Naive thymus-derived CD4-positive, alpha-beta T cell (primary cell): ENCODE results near the gene CFAP73. TPM values are rescaled to one million over a fixed set of nuclear protein-coding genes. Genes with fewer than 3 reads are reported as not detected.
A peak's percentile ranks its signal among the peaks of the same experiment; 100 is the strongest.

Experiments
- ATAC-seq: fragments of 150-1000 bp; cut with Tn5 transposase; 2 replicates; pipeline ENCODE4 v1.10.0; 2021; ENCODE audit warnings: mild to moderate bottlenecking, moderate library complexity
- CTCF ChIA-PET: fragments of 350-600 bp; sonication (Branson Sonifier 250); formaldehyde crosslinking; loops from one replicate; lab custom pipeline; 2021; ENCODE audit warnings: antibody characterized with exemption; lab: Charles Lee
- POLR2A ChIA-PET: fragments of 350-600 bp; sonication (Branson Sonifier 250); formaldehyde crosslinking; loops from one replicate; lab custom pipeline; 2021; ENCODE audit warnings: antibody characterized with exemption, inconsistent platforms; lab: Charles Lee
- DNase-seq, 9 donors: peaks; one replicate each; pipeline versions ENCODE4 v3.0.0 to v3.0.0-alpha.2; 2020 to 2022; ENCODE audit warnings: mixed read lengths in 1 of 9
- H3K27ac ChIP-seq: one replicate; pipeline ENCODE4 v1.7.0; 2013; ENCODE audit warnings: mild to moderate bottlenecking, low read depth, low read length, moderate library complexity
- H3K27me3 ChIP-seq, 2 donors: one replicate each; pipeline ENCODE4 v1.7.0; 2013; ENCODE audit warnings: low read length in 2 of 2, mild to moderate bottlenecking in 2 of 2, moderate library complexity in 2 of 2; ENCODE audit not compliant: control insufficient read depth in 2 of 2, insufficient read depth in 2 of 2
- H3K36me3 ChIP-seq, 3 experiments: 1 replicate in 2 of 3; 2 replicates in 1 of 3; pipeline ENCODE4 v1.7.0; 2013; ENCODE audit warnings: low read length in 3 of 3, mild to moderate bottlenecking in 3 of 3, moderate library complexity in 1 of 3; ENCODE audit not compliant: insufficient read depth in 3 of 3, control insufficient read depth in 2 of 3
- H3K4me1 ChIP-seq, 2 donors: one replicate each; pipeline ENCODE4 v1.7.0; 2013; ENCODE audit warnings: low read length in 2 of 2, mild to moderate bottlenecking in 2 of 2, moderate library complexity in 1 of 2; ENCODE audit not compliant: control insufficient read depth in 2 of 2, insufficient read depth in 2 of 2
- H3K4me3 ChIP-seq: 2 replicates; pipeline ENCODE4 v1.7.0; 2013; ENCODE audit warnings: mild to moderate bottlenecking, low read length
- H3K9me3 ChIP-seq, 3 experiments: 1 replicate in 2 of 3; 2 replicates in 1 of 3; pipeline ENCODE4 v1.7.0; 2013; ENCODE audit warnings: low read length in 3 of 3; ENCODE audit not compliant: control insufficient read depth in 2 of 3
- H3K27ac Mint-ChIP-seq, 9 donors: one replicate each; pipeline ENCODE4 v1.8.0; 2020 to 2022; ENCODE audit warnings: mixed read lengths in 9 of 9, mild to moderate bottlenecking in 8 of 9, moderate library complexity in 5 of 9, inconsistent platforms in 2 of 9
- H3K27me3 Mint-ChIP-seq, 5 donors: one replicate each; pipeline ENCODE4 v1.8.0; 2021 to 2022; ENCODE audit warnings: mixed read lengths in 5 of 5, mild to moderate bottlenecking in 1 of 5
- H3K36me3 Mint-ChIP-seq, 5 donors: one replicate each; pipeline ENCODE4 v1.8.0; 2020 to 2022; ENCODE audit warnings: mixed read lengths in 5 of 5, mild to moderate bottlenecking in 3 of 5, inconsistent platforms in 1 of 5
- H3K4me1 Mint-ChIP-seq, 7 donors: one replicate each; pipeline ENCODE4 v1.8.0; 2020 to 2022; ENCODE audit warnings: mixed read lengths in 7 of 7, mild to moderate bottlenecking in 3 of 7, inconsistent platforms in 1 of 7
- H3K4me3 Mint-ChIP-seq, 10 donors: one replicate each; pipeline ENCODE4 v1.8.0; 2020 to 2022; ENCODE audit warnings: mild to moderate bottlenecking in 10 of 10, mixed read lengths in 10 of 10, moderate library complexity in 6 of 10, inconsistent platforms in 2 of 10
- H3K9me3 Mint-ChIP-seq, 11 donors: one replicate each; pipeline ENCODE4 v1.8.0; 2020 to 2022; ENCODE audit warnings: mixed read lengths in 11 of 11, mild to moderate bottlenecking in 4 of 11, inconsistent platforms in 1 of 11, moderate library complexity in 1 of 11
- intact Hi-C, 2 donors: fragments of 100-400 bp; cut with micrococcal nuclease; formaldehyde crosslinking; loops; one replicate each; pipeline ENCODE4 v1.15.1; 2023
- polyA plus RNA-seq, 2 donors: library from polyadenylated mRNA; unstranded; fragments of 300-500 nt; fragmentation: Illumina TruSeq; gene quantifications; one replicate each; pipeline ENCODE4 v1.2.3, GENCODE V29; 2021
- total RNA-seq, 6 experiments: library from RNA in 5 of 6; stranded (reverse) in 5 of 6; gene quantifications; 1 replicate in 5 of 6; 2 replicates in 1 of 6; pipeline ENCODE4 v1.2.3 and lab custom pipeline; 2021 to 2026

The CFAP73 gene
- total and polyA plus RNA-seq, 7 experiments from 2014 or later, result 0.29 to 0.88 (median 0.48) TPM; not detected in 4

DNA sequence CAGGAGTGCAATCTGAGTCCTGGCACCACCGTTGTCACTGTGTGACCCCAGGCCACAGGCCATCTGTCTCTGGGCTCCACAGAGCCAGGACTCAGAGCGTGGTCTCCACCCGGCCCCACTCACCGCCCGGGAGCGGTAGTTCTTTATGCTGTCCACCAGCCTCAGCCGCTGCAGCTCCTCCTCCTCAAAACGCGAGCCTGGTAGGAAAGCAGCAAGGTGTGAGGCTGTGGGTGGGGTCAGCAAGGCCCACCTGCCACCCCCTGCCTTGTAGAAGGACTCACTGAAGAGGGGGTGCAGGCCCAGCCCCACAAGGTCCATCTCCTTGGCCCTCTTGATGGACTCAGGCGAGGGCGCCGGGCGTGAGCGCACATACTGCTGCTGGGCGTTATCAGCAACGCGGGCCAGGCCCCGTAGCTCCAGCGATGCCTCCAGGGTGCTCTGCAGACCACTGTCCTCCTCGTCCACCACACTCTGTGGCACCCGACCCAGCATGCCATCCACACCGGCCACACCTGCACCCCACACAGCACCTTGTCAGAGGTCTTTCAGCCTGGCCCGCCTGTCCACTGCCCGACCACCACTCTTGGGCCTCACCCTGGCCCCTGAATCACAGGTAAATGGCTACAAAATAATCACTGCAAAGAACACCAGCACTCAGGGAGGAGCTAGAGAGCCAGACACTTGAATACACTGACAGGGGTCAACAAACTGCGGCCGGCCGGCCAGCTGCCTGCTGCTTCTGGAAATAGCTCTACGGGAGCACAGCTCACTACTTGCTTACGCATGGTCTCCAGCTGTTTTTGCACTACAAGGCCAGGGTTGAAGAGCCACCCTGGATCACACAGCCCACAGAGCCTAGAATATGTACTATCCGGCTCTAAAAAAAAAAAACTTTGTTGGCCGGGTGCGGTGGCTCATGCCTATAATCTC is 16.3 kb downstream of the CFAP73 start:
- Histone ChIP-seq H3K9me3 (no peaks in the 10 kb centered on the region), H3K4me1 (no peaks in the 10 kb centered on the region), H3K27me3 (no peaks in the 10 kb centered on the region), H3K27ac (no peak overlapping the region), H3K4me3 (no peak overlapping the region), H3K36me3 (peaks cover 14 to 97% (median 24%) of the 10 kb centered on the region in 3 experiments)
- ATAC-seq, result no peak
- CTCF ChIA-PET, result interaction anchor here (2.1 kb wide), 1 partner anchor 9 kb away, joined by 8 read pairs; no protein-coding TSS in a partner anchor
- no peaks in the 10 kb centered on the region for H3K27me3 Mint-ChIP-seq
- H3K4me1 Mint-ChIP-seq, result peaks cover 0 to 2% (median under 1%) of the 10 kb centered on the region in 7 donors
- peak overlapping the region in 1 of 10 donors; percentile 63 for H3K4me3 Mint-ChIP-seq
- POLR2A ChIA-PET, result interaction anchor here (1.3 kb wide), 1 partner anchor 12 kb away, joined by 4 read pairs; no protein-coding TSS in a partner anchor
- no peaks in the 10 kb centered on the region for H3K9me3 Mint-ChIP-seq
- intact Hi-C loops, result no loop called here
- peaks cover 0 to 33% (median 8%) of the 10 kb centered on the region in 5 donors for H3K36me3 Mint-ChIP-seq
- DNase-seq, result no peak
- peak overlapping the region in 2 of 9 donors; percentile 25 to 26 for H3K27ac Mint-ChIP-seq

- H3K4me1 ChIP-seq, result no peaks in the 10 kb centered on the region
- Mint-ChIP-seq H3K27me3 (no peaks in the 10 kb centered on the region), H3K4me1 (peaks cover 0 to 6% (median 4%) of the 10 kb centered on the region in 7 donors), H3K27ac (no peak overlapping the region), H3K9me3 (no peaks in the 10 kb centered on the region), H3K36me3 (peaks cover 6 to 45% (median 17%) of the 10 kb centered on the region in 5 donors), H3K4me3 (no peak overlapping the region)
- POLR2A ChIA-PET, result no interaction called here
- no peak for ATAC-seq
- H3K27ac ChIP-seq, result no peak overlapping the region
- H3K36me3 ChIP-seq, result peaks cover 24 to 100% (median 38%) of the 10 kb centered on the region in 3 experiments
- H3K4me3 ChIP-seq, result no peak overlapping the region
- no peaks in the 10 kb centered on the region for H3K27me3 ChIP-seq
- no peak for DNase-seq
- no peaks in the 10 kb centered on the region for H3K9me3 ChIP-seq
- CTCF ChIA-PET, result interaction anchor here (0.9 kb wide), 1 partner anchor 15 kb away, joined by 3 read pairs; no protein-coding TSS in a partner anchor
- intact Hi-C loops, result no loop called here
Measured at GRCh38 chr12:113167868-113168267, 18.3 kb downstream of the CFAP73 start.

GRCh38 chr12:113169697-113170096 is 20.2 kb downstream of the CFAP73 start:
- Histone ChIP-seq H3K4me3 (no peak overlapping the region), H3K9me3 (no peaks in the 10 kb centered on the region), H3K36me3 (peaks cover 31 to 99% (median 44%) of the 10 kb centered on the region in 3 experiments), H3K27ac (no peak overlapping the region), H3K4me1 (no peaks in the 10 kb centered on the region), H3K27me3 (no peaks in the 10 kb centered on the region)
- no peak for DNase-seq
- POLR2A ChIA-PET, result no interaction called here
- Mint-ChIP-seq H3K4me1 (peaks cover 2 to 8% (median 6%) of the 10 kb centered on the region in 7 donors), H3K4me3 (no peak overlapping the region), H3K36me3 (peaks cover 10 to 55% (median 22%) of the 10 kb centered on the region in 5 donors), H3K27me3 (no peaks in the 10 kb centered on the region), H3K27ac (no peak overlapping the region), H3K9me3 (no peaks in the 10 kb centered on the region)
- CTCF ChIA-PET, result interaction anchor here (0.6 to 0.9 kb wide), 2 partner anchors 71 to 240 kb away, joined by 3 read pairs; no protein-coding TSS in a partner anchor
- no peak for ATAC-seq
- intact Hi-C loops, result loop anchor here in 1 of 2 donors (5.0 kb wide), 1 partner anchor 267 kb away; no protein-coding TSS in a partner anchor

DNA sequence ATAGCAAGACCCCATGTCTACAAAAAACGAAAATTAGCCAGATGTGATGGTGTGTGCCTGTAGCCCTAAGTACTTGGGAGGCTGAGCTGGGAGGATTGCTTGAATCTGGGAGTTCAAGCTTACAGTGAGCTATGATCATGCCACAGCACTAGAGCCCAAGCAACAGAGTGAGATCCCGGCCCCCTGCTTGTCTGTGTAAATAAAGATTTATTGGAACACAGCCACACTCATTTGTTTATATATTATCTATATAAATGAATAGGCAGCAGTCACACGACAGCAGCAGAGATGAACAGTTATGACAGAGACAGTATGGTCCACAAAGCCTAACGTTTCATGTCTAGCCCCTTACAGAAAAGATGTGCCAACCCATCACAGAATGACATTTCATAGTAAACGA is 20.9 kb downstream of the CFAP73 start:
- H3K27ac ChIP-seq, result no peak overlapping the region
- H3K36me3 Mint-ChIP-seq, result peaks cover 13 to 55% (median 22%) of the 10 kb centered on the region in 5 donors
- H3K4me1 Mint-ChIP-seq, result peaks cover 2 to 10% (median 6%) of the 10 kb centered on the region in 7 donors
- no peaks in the 10 kb centered on the region for H3K4me1 ChIP-seq
- H3K36me3 ChIP-seq, result peaks cover 31 to 97% (median 44%) of the 10 kb centered on the region in 3 experiments
- no peak for DNase-seq
- no peak overlapping the region for H3K4me3 Mint-ChIP-seq
- CTCF ChIA-PET, result interaction anchor here (0.6 to 2.0 kb wide), 2 partner anchors 121 to 239 kb away, joined by 3 to 8 read pairs; no protein-coding TSS in a partner anchor
- no peak overlapping the region for H3K27ac Mint-ChIP-seq
- intact Hi-C loops, result loop anchor here in 1 of 2 donors (5.0 kb wide), 1 partner anchor 268 kb away; no protein-coding TSS in a partner anchor
- H3K27me3 ChIP-seq, result no peaks in the 10 kb centered on the region
- H3K9me3 Mint-ChIP-seq, result no peaks in the 10 kb centered on the region
- H3K9me3 ChIP-seq, result no peaks in the 10 kb centered on the region
- H3K27me3 Mint-ChIP-seq, result no peaks in the 10 kb centered on the region
- no peak overlapping the region for H3K4me3 ChIP-seq
- POLR2A ChIA-PET, result no interaction called here
- no peak for ATAC-seq

DNA sequence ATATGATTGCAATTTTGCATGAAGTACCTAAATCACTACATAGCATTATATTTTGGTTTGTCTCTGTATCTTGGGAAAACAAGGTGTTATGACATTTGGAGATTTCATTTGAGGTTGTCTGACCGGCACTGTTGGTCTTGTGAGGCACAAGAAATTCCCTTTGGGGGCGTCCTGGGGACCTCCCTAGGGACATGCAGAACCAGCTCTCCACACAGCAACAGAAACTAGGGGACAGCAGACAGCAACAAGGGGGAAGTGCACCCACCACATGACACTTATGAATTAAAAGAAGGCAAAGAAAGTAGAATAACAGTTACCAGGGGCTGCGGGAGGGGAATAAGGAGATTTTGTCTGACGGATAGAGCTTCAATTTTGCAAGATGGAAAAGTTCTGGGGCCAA is 21.4 kb downstream of the CFAP73 start:
- intact Hi-C loops, result loop anchor here in 1 of 2 donors (5.0 kb wide), 1 partner anchor 269 kb away; no protein-coding TSS in a partner anchor
- H3K36me3 Mint-ChIP-seq, result peaks cover 13 to 53% (median 21%) of the 10 kb centered on the region in 5 donors
- POLR2A ChIA-PET, result no interaction called here

DNA sequence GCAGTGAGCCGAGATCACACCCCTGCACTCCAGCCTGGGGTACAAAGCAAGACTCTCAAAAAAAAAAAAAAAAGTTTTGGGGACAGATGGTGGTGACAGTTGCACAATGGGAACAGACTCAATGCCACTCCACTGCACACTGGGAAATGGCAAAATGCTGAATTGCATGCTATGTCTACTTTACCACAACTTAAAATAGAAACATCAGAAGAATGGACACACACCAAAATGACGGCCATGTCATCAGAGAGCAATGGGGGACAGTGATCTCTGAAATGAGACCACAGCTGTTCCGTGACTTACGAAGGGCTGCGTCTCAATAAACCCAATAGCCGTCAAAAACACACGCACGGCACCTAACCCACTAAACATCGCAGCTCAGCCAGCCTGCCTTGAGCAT is 22.0 kb downstream of the CFAP73 start:
- H3K36me3 Mint-ChIP-seq, result peaks cover 13 to 49% (median 21%) of the 10 kb centered on the region in 5 donors
- peaks cover 32 to 93% (median 44%) of the 10 kb centered on the region in 3 experiments for H3K36me3 ChIP-seq
- no peak for DNase-seq
- no peaks in the 10 kb centered on the region for H3K27me3 ChIP-seq
- H3K4me3 ChIP-seq, result no peak overlapping the region
- peaks cover 2 to 10% (median 6%) of the 10 kb centered on the region in 7 donors for H3K4me1 Mint-ChIP-seq
- no peaks in the 10 kb centered on the region for H3K9me3 Mint-ChIP-seq
- ChIA-PET CTCF (interaction anchor here (0.6 to 2.0 kb wide), 2 partner anchors 123 to 251 kb away, joined by 3 to 8 read pairs; no protein-coding TSS in a partner anchor), POLR2A (interaction anchor here (0.7 kb wide), 1 partner anchor 82 kb away, joined by 3 read pairs; no protein-coding TSS in a partner anchor)
- H3K9me3 ChIP-seq, result no peaks in the 10 kb centered on the region
- no peak overlapping the region for H3K27ac ChIP-seq
- intact Hi-C loops, result loop anchor here in 1 of 2 donors (5.0 kb wide), 1 partner anchor 269 kb away; no protein-coding TSS in a partner anchor
- H3K4me1 ChIP-seq, result no peaks in the 10 kb centered on the region
- no peak for ATAC-seq
- H3K4me3 Mint-ChIP-seq, result no peak overlapping the region
- no peak overlapping the region for H3K27ac Mint-ChIP-seq
- H3K27me3 Mint-ChIP-seq, result no peaks in the 10 kb centered on the region

More for the DNA sequence above, 21.4 kb downstream of the CFAP73 start:
- Histone ChIP-seq H3K4me3 (no peak overlapping the region), H3K4me1 (no peaks in the 10 kb centered on the region), H3K27me3 (no peaks in the 10 kb centered on the region), H3K9me3 (no peaks in the 10 kb centered on the region), H3K27ac (no peak overlapping the region), H3K36me3 (peaks cover 31 to 93% (median 44%) of the 10 kb centered on the region in 3 experiments)
- ATAC-seq (no peak), DNase-seq (no peak)
- peaks cover 2 to 10% (median 6%) of the 10 kb centered on the region in 7 donors for H3K4me1 Mint-ChIP-seq
- no peaks in the 10 kb centered on the region for H3K9me3 Mint-ChIP-seq
- CTCF ChIA-PET, result interaction anchor here (2.0 kb wide), 1 partner anchor 122 kb away, joined by 8 read pairs; no protein-coding TSS in a partner anchor
- H3K27ac Mint-ChIP-seq, result peak overlapping the region in 2 of 9 donors; percentile 4 to 9
- H3K4me3 Mint-ChIP-seq, result no peak overlapping the region
- no peaks in the 10 kb centered on the region for H3K27me3 Mint-ChIP-seq
